ENCODE data around the gene VPS8. TPM values are rescaled to one million over a fixed set of nuclear protein-coding genes. Genes with fewer than 3 reads are reported as not detected.

The VPS8 gene
- total RNA-seq, 1 experiment from 2014 or later: 37.6 TPM

GRCh38 chr3:184932777-184933176 lies 120.8 kb downstream of the VPS8 start:
- ChIA-PET RAD21 (ENCODE audit: low non-redundant PET in 1 of 2, low total read pairs in 2 of 2, uncharacterized antibody in 2 of 2, unreplicated experiment in 2 of 2) (no interaction called here), POLR2A (no interaction called here), CTCF (no interaction called here)
- no peaks in the 10 kb centered on the region for H3K36me3 ChIP-seq (ENCODE audit: control insufficient read depth in 1 of 2, insufficient read depth in 2 of 2, low read length in 2 of 2)
- H3K9me2 ChIP-seq (ENCODE audit: insufficient read depth): no peaks in the 10 kb centered on the region
- no TSS peak for BruUV-seq (replicated peaks)
- no peak overlapping the region for H3K27ac ChIP-seq (ENCODE audit: low read depth, low read length)
- H3K79me2 ChIP-seq (ENCODE audit: insufficient read depth, low read length): no peaks in the 10 kb centered on the region
- no peaks in the 10 kb centered on the region for H3K9me3 ChIP-seq (ENCODE audit: control insufficient read depth in 1 of 2, insufficient read depth in 1 of 2, low read depth in 1 of 2, low read length in 2 of 2)
- H3K9ac ChIP-seq (ENCODE audit: low read length): no peak overlapping the region
- no peak overlapping the region for H3K4me3 ChIP-seq (replicated peaks in 1 of 2; ENCODE audit: low read depth in 1 of 2, low read length in 2 of 2)
- H2AFZ ChIP-seq (ENCODE audit: low read depth, low read length, poor library complexity, severe bottlenecking): no peak overlapping the region
- intact Hi-C loops (cut with micrococcal nuclease): no loop called here
- H3K4me1 ChIP-seq (ENCODE audit: control insufficient read depth in 1 of 2, insufficient read depth in 2 of 2, low read length in 2 of 2): no peaks in the 10 kb centered on the region
- H4K20me1 ChIP-seq (ENCODE audit: insufficient read depth): no peaks in the 10 kb centered on the region
- no peak for DNase-seq (ENCODE audit: low read depth, low spot score)
- no peak for TF ChIP-seq REST (IDR thresholded peaks at IDR 0.05; ENCODE audit: low read depth)
- no peak for TF ChIP-seq ZNF274 (IDR thresholded peaks at IDR 0.05; ENCODE audit: low read depth, low read length)
- TF ChIP-seq CTCF (IDR thresholded peaks at IDR 0.05 in 2 of 3, conservative IDR thresholded peaks at IDR 0.05 in 1 of 3; ENCODE audit: borderline replicate concordance in 1 of 3, insufficient read depth in 1 of 3, low read depth in 2 of 3, low read length in 2 of 3): no peak
- TF ChIP-seq EZH2 (IDR thresholded peaks at IDR 0.05): no peak
- TF ChIP-seq EZH2phosphoT487 (IDR thresholded peaks at IDR 0.05; ENCODE audit: borderline replicate concordance): no peak
- TF ChIP-seq ELF1 (IDR thresholded peaks at IDR 0.05; ENCODE audit: borderline replicate concordance, low read depth): no peak
- no peak for TF ChIP-seq ATF3 (IDR thresholded peaks at IDR 0.05)
- TF ChIP-seq ZFX (IDR thresholded peaks at IDR 0.05): no peak
- TF ChIP-seq EGR1 (IDR thresholded peaks at IDR 0.05; ENCODE audit: low read depth): no peak
- no peak for TF ChIP-seq RAD21 (IDR thresholded peaks at IDR 0.05; ENCODE audit: low read depth)
- TF ChIP-seq CEBPB (IDR thresholded peaks at IDR 0.05; ENCODE audit: low read depth): no peak
- TF ChIP-seq POLR2AphosphoS5 (IDR thresholded peaks at IDR 0.05; ENCODE audit: low read depth, low read length): no peak
- TF ChIP-seq CBX3 (IDR thresholded peaks at IDR 0.05; ENCODE audit: low read depth): no peak
- no peak overlapping the region for H3K4me2 ChIP-seq (ENCODE audit: low read length)
- ATAC-seq: no peak
- no peaks in the 10 kb centered on the region for H3K27me3 ChIP-seq (ENCODE audit: insufficient read depth, low read length)

Data from HCT116 (cell line).